ENCODE results near the gene MBTPS1.
"Not testable (repeated sequence)": the region's sequence is repeated elsewhere in the genome, so short reads cannot be mapped to it uniquely, and the experiment has no call there.

GRCh38 chr16:84111949-84112348 lies 4.8 kb downstream of the MBTPS1 start:
- TF ChIP-seq NKRF (IDR thresholded peaks at IDR 0.05; ENCODE audit: borderline replicate concordance); POLR2AphosphoS2 (IDR thresholded peaks at IDR 0.05; ENCODE audit: low read length): not testable (repeated sequence)
